Transverse colon (tissue), 4 donors: ENCODE data around the gene KRT80. TPM values are rescaled to one million over a fixed set of nuclear protein-coding genes. Genes with fewer than 3 reads are reported as not detected.

Experiments used
- DNase-seq: peaks from one replicate; pipeline ENCODE4 v3.0.0-alpha.2; 2019
- H3K27ac ChIP-seq, 4 donors: fragments of 200-600 bp; sonication (generic); 2 replicates each; pipeline ENCODE4 v1.5.1; 2016 to 2018; ENCODE audit warnings: inconsistent platforms in 4 of 4
- H3K27me3 ChIP-seq: fragments of 200-600 bp; sonication (generic); 2 replicates; pipeline ENCODE4 v1.5.1; 2017; ENCODE audit warnings: inconsistent platforms
- H3K36me3 ChIP-seq, 4 donors: fragments of 200-600 bp; sonication (generic); 2 replicates each; pipeline ENCODE4 v1.5.1; 2017 to 2019; ENCODE audit warnings: inconsistent platforms in 4 of 4
- H3K4me1 ChIP-seq, 4 donors: fragments of 200-600 bp; sonication (generic); 2 replicates each; pipeline ENCODE4 v1.5.1; 2017 to 2020; ENCODE audit warnings: inconsistent platforms in 4 of 4
- H3K4me3 ChIP-seq, 4 donors: fragments of 200-600 bp; sonication (generic); 1 replicate in 1 of 4; 2 replicates in 3 of 4; pipeline versions ENCODE4 v1.5.1 to v1.6.1; 2017 to 2019; ENCODE audit warnings: inconsistent platforms in 4 of 4
- H3K9me3 ChIP-seq, 2 donors: fragments of 200-600 bp; sonication (generic); 2 replicates each; pipeline ENCODE4 v1.5.1; 2017 to 2019; ENCODE audit warnings: inconsistent platforms in 2 of 2
- EP300 ChIP-seq: sonication (generic); formaldehyde crosslinking; IDR thresholded peaks from one replicate; pipeline ENCODE4 v1.6.1; 2017; ENCODE audit warnings: antibody characterized with exemption, low read depth
- POLR2A ChIP-seq: fragments of 450-650 bp; IDR thresholded peaks from one replicate; pipeline ENCODE4 v1.6.1; 2016; ENCODE audit warnings: antibody characterized with exemption, mild to moderate bottlenecking, moderate library complexity
- POLR2AphosphoS5 ChIP-seq, 3 donors: sonication (generic); formaldehyde crosslinking; IDR thresholded peaks; one replicate each; pipeline ENCODE4 v1.6.1; 2016; ENCODE audit warnings: antibody characterized with exemption in 3 of 3
- WGBS, 2 donors: methylation state at CpG; one replicate each; pipeline ENCODE4 v1.1.5; 2018; ENCODE audit warnings: low coverage in 1 of 2; 5-methylcytosine and 5-hydroxymethylcytosine counted together
- in situ Hi-C, 4 donors: fragments of 200-750 bp; cut with MboI; loops; one replicate each; pipeline versions ENCODE4 v1.15.0 to v1.15.1; 2017; ENCODE audit warnings: low sequenced_read_pairs in 3 of 4, low pct_ligation_motif_present in 1 of 4, low pct_unique_long_range_greater_than_20kb in 1 of 4
- intact Hi-C: fragments of 100-400 bp; cut with DNase I; formaldehyde crosslinking; loops from one replicate; pipeline ENCODE4 v1.15.1; 2023; ENCODE audit warnings: low total_unique reads
- total RNA-seq, 4 donors: library from RNA; depleted of rRNA; stranded (reverse); fragments of >200 nt; gene quantifications; one replicate each; pipeline ENCODE4 v1.1.0, GENCODE V29; 2016
- TF ChIP-seq, protein P1 (sequence below), 5 experiments: fragments of 200-600 bp in 3 of 5; fragments of 450-650 bp in 2 of 5; sonication (generic) in 3 of 5; IDR thresholded peaks; 1 replicate in 2 of 5; 2 replicates in 3 of 5; pipeline ENCODE4 v1.5.1; 2016 to 2017; ENCODE audit warnings: antibody characterized with exemption in 5 of 5, inconsistent platforms in 3 of 5, mild to moderate bottlenecking in 2 of 5, moderate library complexity in 1 of 5

Gene KRT80
- total RNA-seq, 4 donors from 2014 or later = 0.14 TPM; not detected in 3

DNA sequence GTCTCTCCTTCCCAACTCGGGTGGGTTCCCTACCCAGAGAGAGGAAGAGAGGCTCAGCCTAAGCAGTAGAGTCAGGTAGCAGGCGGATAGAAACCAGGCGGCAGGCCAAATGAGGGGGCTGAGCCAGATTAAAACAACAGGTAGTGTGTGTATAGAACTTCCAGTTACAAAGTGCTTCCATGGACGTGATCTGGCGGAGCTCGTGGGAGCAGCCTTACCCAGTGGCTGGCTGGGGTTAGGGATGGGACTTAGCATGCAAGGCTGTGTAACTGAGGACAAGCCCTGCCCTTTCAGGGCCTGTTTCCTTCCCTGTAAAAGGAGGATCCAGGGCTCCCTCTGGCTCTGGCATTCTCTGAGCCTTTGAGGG, 8.3 kb downstream of the KRT80 start:
- in situ Hi-C loops = no loop called here
- intact Hi-C loops = no loop called here
- H3K4me3 ChIP-seq = no peak overlapping the region

GRCh38 chr12:52182898-52183543, 8.8 kb downstream of the KRT80 start:
- intact Hi-C loops (no loop called here), in situ Hi-C loops (no loop called here)
- Histone ChIP-seq H3K36me3 (no peaks in the 10 kb centered on the region), H3K4me1 (no peaks in the 10 kb centered on the region), H3K4me3 (no peak overlapping the region), H3K27ac (no peak overlapping the region), H3K9me3 (no peaks in the 10 kb centered on the region), H3K27me3 (no peaks in the 10 kb centered on the region)
- 62 to 64% methylated on average over 2 to 9 of the region's 9 CpGs for WGBS, 2 donors
- DNase-seq = no peak
- TF ChIP-seq EP300 (no peak), POLR2AphosphoS5 (IDR thresholded peaks at IDR 0.05) (no peak), POLR2A (no peak)
- TF ChIP-seq, protein P1, sequence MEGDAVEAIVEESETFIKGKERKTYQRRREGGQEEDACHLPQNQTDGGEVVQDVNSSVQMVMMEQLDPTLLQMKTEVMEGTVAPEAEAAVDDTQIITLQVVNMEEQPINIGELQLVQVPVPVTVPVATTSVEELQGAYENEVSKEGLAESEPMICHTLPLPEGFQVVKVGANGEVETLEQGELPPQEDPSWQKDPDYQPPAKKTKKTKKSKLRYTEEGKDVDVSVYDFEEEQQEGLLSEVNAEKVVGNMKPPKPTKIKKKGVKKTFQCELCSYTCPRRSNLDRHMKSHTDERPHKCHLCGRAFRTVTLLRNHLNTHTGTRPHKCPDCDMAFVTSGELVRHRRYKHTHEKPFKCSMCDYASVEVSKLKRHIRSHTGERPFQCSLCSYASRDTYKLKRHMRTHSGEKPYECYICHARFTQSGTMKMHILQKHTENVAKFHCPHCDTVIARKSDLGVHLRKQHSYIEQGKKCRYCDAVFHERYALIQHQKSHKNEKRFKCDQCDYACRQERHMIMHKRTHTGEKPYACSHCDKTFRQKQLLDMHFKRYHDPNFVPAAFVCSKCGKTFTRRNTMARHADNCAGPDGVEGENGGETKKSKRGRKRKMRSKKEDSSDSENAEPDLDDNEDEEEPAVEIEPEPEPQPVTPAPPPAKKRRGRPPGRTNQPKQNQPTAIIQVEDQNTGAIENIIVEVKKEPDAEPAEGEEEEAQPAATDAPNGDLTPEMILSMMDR (IDR thresholded peaks at IDR 0.05) = no peak

More for the DNA sequence above, 8.3 kb downstream of the KRT80 start:
- Histone ChIP-seq H3K27me3 (no peaks in the 10 kb centered on the region), H3K9me3 (no peaks in the 10 kb centered on the region), H3K36me3 (no peaks in the 10 kb centered on the region), H3K27ac (no peak overlapping the region), H3K4me1 (no peaks in the 10 kb centered on the region)
- TF ChIP-seq POLR2A = no peak
- TF ChIP-seq EP300 = no peak
- TF ChIP-seq POLR2AphosphoS5 (IDR thresholded peaks at IDR 0.05) = no peak
- TF ChIP-seq, protein P1 (IDR thresholded peaks at IDR 0.05) = no peak
- no peak for DNase-seq
- WGBS, 2 donors = 30 to 46% methylated on average over 2 to 6 of the region's 6 CpGs

DNA sequence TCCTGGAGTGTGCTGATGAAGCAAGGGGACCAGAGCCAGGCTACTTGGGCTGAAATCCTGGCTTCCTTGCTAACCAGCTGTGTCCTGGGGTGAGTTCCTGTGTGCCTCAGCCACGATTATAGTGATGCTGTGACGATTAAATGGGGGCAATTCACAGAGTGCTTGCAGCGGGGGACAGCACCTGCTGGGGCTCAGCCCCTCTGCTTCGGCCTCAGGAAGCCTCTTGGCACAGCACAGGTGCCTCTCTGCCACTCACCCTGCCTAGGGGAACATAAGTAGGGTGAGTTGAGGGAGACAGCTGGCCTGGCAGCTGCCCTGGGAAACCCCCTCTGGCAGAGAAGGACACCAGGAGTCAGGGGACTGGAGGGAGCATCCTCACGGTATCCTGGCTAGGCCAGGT, 9.4 kb downstream of the KRT80 start:
- WGBS, 2 donors = 68 to 90% methylated on average over 2 to 5 of the region's 5 CpGs

DNA sequence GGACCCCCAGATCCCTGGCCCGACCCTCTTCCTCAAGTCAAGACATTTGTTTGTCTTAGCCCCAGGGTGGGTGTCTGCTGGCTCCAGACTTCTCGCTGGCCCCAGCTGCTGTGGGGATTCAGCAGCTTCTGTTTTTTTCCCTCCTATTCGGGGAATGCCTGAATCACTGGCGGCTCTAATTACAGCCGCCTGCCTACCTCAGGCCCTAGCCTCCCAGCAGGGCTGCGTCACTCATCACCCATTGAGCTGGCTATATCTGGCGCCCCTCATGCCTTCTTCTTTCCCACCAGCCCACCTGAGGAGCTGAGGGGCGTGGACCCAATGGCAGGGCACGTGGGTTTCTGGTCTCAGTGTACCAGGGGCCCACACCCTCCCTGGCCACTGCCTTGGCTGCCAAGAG, 10.1 kb downstream of the KRT80 start:
- Histone ChIP-seq H3K27ac (no peak overlapping the region), H3K27me3 (no peaks in the 10 kb centered on the region), H3K9me3 (no peaks in the 10 kb centered on the region), H3K4me1 (no peaks in the 10 kb centered on the region), H3K4me3 (no peak overlapping the region), H3K36me3 (no peaks in the 10 kb centered on the region)
- WGBS, 2 donors = 75 to 80% methylated on average over 1 to 9 of the region's 9 CpGs
- intact Hi-C loops (no loop called here), in situ Hi-C loops (no loop called here)
- no peak for TF ChIP-seq POLR2A
- TF ChIP-seq POLR2AphosphoS5 (IDR thresholded peaks at IDR 0.05) = no peak
- TF ChIP-seq, protein P1 (IDR thresholded peaks at IDR 0.05) = no peak
- no peak for DNase-seq

More for the DNA sequence above, 9.4 kb downstream of the KRT80 start:
- intact Hi-C loops (no loop called here), in situ Hi-C loops (no loop called here)
- no peaks in the 10 kb centered on the region for H3K36me3 ChIP-seq
- no peak overlapping the region for H3K27ac ChIP-seq
- no peaks in the 10 kb centered on the region for H3K9me3 ChIP-seq
- TF ChIP-seq, protein P1 (IDR thresholded peaks at IDR 0.05) = no peak
- TF ChIP-seq EP300 = no peak
- TF ChIP-seq POLR2AphosphoS5 (IDR thresholded peaks at IDR 0.05) = no peak
- no peak for TF ChIP-seq POLR2A
- H3K4me1 ChIP-seq = no peaks in the 10 kb centered on the region
- H3K4me3 ChIP-seq = no peak overlapping the region
- DNase-seq = no peak
- H3K27me3 ChIP-seq = no peaks in the 10 kb centered on the region
